Measurements from ENCODE around the gene FLNB. TPM values are rescaled to one million over a fixed set of nuclear protein-coding genes. Genes with fewer than 3 reads are reported as not detected.
A peak's percentile ranks its signal among the peaks of the same experiment; 100 is the strongest.

FLNB gene
- total RNA-seq, 2 donors from 2014 or later, result 212 to 221 TPM

GRCh38 chr3:58119186-58119585, 111.0 kb downstream of the FLNB start:
- no peak for TF ChIP-seq CTCF (conservative IDR thresholded peaks at IDR 0.05)
- Mint-ChIP-seq H3K4me3 (no peak overlapping the region), H3K4me1 (no peaks in the 10 kb centered on the region), H3K36me3 (ENCODE audit: low read depth) (peaks cover 89% of the 10 kb centered on the region), H3K27me3 (ENCODE audit: insufficient read depth) (no peaks in the 10 kb centered on the region), H3K27ac (peak overlapping the region; percentile 76), H3K9me3 (no peaks in the 10 kb centered on the region)
- Histone ChIP-seq H3K36me3 (ENCODE audit: control insufficient read depth, insufficient read depth, low read length) (peaks cover 96% of the 10 kb centered on the region), H3K27ac (ENCODE audit: low read depth, low read length) (no peak overlapping the region), H3K4me1 (ENCODE audit: control insufficient read depth, insufficient read depth, low read length) (no peaks in the 10 kb centered on the region), H3K9ac (ENCODE audit: extremely low read depth, low read length, poor library complexity, severe bottlenecking) (no peak overlapping the region), H3K9me3 (ENCODE audit: control insufficient read depth, low read length) (no peaks in the 10 kb centered on the region), H3K4me3 (ENCODE audit: low read length) (no peak overlapping the region), H3K27me3 (ENCODE audit: control insufficient read depth, insufficient read depth, low read length, poor library complexity, severe bottlenecking) (no peaks in the 10 kb centered on the region)
- 97 to 98% methylated on average over 5 to 6 of the region's 6 CpGs for WGBS, 2 experiments (ENCODE audit: insufficient coverage in 1 of 2, insufficient read length in 1 of 2)
- DNase-seq, result no peak

GRCh38 chr3:58120075-58120812, 112.0 kb downstream of the FLNB start:
- WGBS, 2 experiments (ENCODE audit: insufficient coverage in 1 of 2, insufficient read length in 1 of 2), result 94 to 96% methylated on average over 5 to 10 of the region's 10 CpGs
- H3K4me1 Mint-ChIP-seq, result no peaks in the 10 kb centered on the region
- H3K4me3 Mint-ChIP-seq, result no peak overlapping the region
- no peak overlapping the region for H3K9ac ChIP-seq (ENCODE audit: extremely low read depth, low read length, poor library complexity, severe bottlenecking)
- no peak overlapping the region for H3K4me3 ChIP-seq (ENCODE audit: low read length)
- H3K27ac ChIP-seq (ENCODE audit: low read depth, low read length), result no peak overlapping the region
- H3K27me3 Mint-ChIP-seq (ENCODE audit: insufficient read depth), result no peaks in the 10 kb centered on the region
- TF ChIP-seq CTCF (conservative IDR thresholded peaks at IDR 0.05), result no peak
- H3K9me3 ChIP-seq (ENCODE audit: control insufficient read depth, low read length), result peaks cover 7% of the 10 kb centered on the region
- DNase-seq, result no peak
- peak overlapping the region; percentile 19 for H3K27ac Mint-ChIP-seq
- no peaks in the 10 kb centered on the region for H3K4me1 ChIP-seq (ENCODE audit: control insufficient read depth, insufficient read depth, low read length)
- H3K36me3 Mint-ChIP-seq (ENCODE audit: low read depth), result peaks cover 90% of the 10 kb centered on the region
- peaks cover 96% of the 10 kb centered on the region for H3K36me3 ChIP-seq (ENCODE audit: control insufficient read depth, insufficient read depth, low read length)
- H3K9me3 Mint-ChIP-seq, result no peaks in the 10 kb centered on the region
- no peaks in the 10 kb centered on the region for H3K27me3 ChIP-seq (ENCODE audit: control insufficient read depth, insufficient read depth, low read length, poor library complexity, severe bottlenecking)

GRCh38 chr3:58121183-58121582, 113.0 kb downstream of the FLNB start:
- peaks cover 90% of the 10 kb centered on the region for H3K36me3 Mint-ChIP-seq (ENCODE audit: low read depth)
- H3K4me3 Mint-ChIP-seq, result no peak overlapping the region
- WGBS, 2 experiments (ENCODE audit: insufficient coverage in 1 of 2, insufficient read length in 1 of 2), result 96 to 100% methylated on average over 9 to 11 of the region's 11 CpGs

More at GRCh38 chr3:58121183-58121582, 113.0 kb downstream of the FLNB start:
- no peak for DNase-seq
- Mint-ChIP-seq H3K4me1 (no peaks in the 10 kb centered on the region), H3K27me3 (ENCODE audit: insufficient read depth) (no peaks in the 10 kb centered on the region), H3K9me3 (no peaks in the 10 kb centered on the region), H3K27ac (no peak overlapping the region)
- Histone ChIP-seq H3K9me3 (ENCODE audit: control insufficient read depth, low read length) (peaks cover 16% of the 10 kb centered on the region), H3K4me3 (ENCODE audit: low read length) (no peak overlapping the region), H3K36me3 (ENCODE audit: control insufficient read depth, insufficient read depth, low read length) (peaks cover 96% of the 10 kb centered on the region), H3K27me3 (ENCODE audit: control insufficient read depth, insufficient read depth, low read length, poor library complexity, severe bottlenecking) (no peaks in the 10 kb centered on the region), H3K4me1 (ENCODE audit: control insufficient read depth, insufficient read depth, low read length) (peaks cover 3% of the 10 kb centered on the region), H3K27ac (ENCODE audit: low read depth, low read length) (no peak overlapping the region), H3K9ac (ENCODE audit: extremely low read depth, low read length, poor library complexity, severe bottlenecking) (no peak overlapping the region)
- no peak for TF ChIP-seq CTCF (conservative IDR thresholded peaks at IDR 0.05)
